ENCODE data around the gene OMP.

DNA sequence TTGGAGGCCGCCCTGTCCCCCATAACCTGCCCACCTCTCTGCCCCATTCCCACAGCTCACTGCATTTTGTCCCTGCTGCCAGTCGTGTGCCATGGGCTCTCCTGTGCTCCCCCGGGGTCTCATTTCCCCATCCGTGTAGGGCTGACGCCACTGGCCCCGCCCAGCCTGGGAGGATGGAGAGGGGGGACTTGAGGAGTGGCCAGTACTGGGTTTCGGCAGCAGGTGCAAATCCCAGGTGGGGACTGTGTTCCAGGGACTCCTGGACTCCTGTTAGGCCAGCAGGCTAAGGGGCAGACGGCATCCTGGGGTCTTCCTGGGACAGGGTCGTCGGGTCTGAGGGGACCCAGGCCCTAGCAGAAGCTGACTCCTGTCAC lies 24.2 kb downstream of the OMP start:
- TF ChIP-seq, protein P1, sequence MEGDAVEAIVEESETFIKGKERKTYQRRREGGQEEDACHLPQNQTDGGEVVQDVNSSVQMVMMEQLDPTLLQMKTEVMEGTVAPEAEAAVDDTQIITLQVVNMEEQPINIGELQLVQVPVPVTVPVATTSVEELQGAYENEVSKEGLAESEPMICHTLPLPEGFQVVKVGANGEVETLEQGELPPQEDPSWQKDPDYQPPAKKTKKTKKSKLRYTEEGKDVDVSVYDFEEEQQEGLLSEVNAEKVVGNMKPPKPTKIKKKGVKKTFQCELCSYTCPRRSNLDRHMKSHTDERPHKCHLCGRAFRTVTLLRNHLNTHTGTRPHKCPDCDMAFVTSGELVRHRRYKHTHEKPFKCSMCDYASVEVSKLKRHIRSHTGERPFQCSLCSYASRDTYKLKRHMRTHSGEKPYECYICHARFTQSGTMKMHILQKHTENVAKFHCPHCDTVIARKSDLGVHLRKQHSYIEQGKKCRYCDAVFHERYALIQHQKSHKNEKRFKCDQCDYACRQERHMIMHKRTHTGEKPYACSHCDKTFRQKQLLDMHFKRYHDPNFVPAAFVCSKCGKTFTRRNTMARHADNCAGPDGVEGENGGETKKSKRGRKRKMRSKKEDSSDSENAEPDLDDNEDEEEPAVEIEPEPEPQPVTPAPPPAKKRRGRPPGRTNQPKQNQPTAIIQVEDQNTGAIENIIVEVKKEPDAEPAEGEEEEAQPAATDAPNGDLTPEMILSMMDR (IDR thresholded peaks at IDR 0.05), result no peak
- TF ChIP-seq POLR2A (IDR thresholded peaks at IDR 0.05; ENCODE audit: low read depth) (no peak), POLR2AphosphoS5 (IDR thresholded peaks at IDR 0.05) (no peak)
